ENCODE measurements around the gene RBFOX1. TPM values are rescaled to one million over a fixed set of nuclear protein-coding genes. Genes with fewer than 3 reads are reported as not detected.

RBFOX1 gene
- total RNA-seq, 4 donors from 2014 or later: not detected

GRCh38 chr16:7691533-7691932 is 358.9 kb downstream of the RBFOX1 start:
- DNase-seq (ENCODE audit: extremely low spot score): no peak
- intact Hi-C loops (cut with DNase I): no loop called here
- Histone ChIP-seq H3K36me3 (no peaks in the 10 kb centered on the region), H3K9me3 (no peaks in the 10 kb centered on the region), H3K27ac (replicated peaks in 1 of 4) (no peak overlapping the region), H3K4me3 (no peak overlapping the region), H3K27me3 (no peaks in the 10 kb centered on the region), H3K4me1 (no peaks in the 10 kb centered on the region)
- TF ChIP-seq POLR2AphosphoS5 (IDR thresholded peaks at IDR 0.05): no peak
- TF ChIP-seq, protein P1, sequence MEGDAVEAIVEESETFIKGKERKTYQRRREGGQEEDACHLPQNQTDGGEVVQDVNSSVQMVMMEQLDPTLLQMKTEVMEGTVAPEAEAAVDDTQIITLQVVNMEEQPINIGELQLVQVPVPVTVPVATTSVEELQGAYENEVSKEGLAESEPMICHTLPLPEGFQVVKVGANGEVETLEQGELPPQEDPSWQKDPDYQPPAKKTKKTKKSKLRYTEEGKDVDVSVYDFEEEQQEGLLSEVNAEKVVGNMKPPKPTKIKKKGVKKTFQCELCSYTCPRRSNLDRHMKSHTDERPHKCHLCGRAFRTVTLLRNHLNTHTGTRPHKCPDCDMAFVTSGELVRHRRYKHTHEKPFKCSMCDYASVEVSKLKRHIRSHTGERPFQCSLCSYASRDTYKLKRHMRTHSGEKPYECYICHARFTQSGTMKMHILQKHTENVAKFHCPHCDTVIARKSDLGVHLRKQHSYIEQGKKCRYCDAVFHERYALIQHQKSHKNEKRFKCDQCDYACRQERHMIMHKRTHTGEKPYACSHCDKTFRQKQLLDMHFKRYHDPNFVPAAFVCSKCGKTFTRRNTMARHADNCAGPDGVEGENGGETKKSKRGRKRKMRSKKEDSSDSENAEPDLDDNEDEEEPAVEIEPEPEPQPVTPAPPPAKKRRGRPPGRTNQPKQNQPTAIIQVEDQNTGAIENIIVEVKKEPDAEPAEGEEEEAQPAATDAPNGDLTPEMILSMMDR (IDR thresholded peaks at IDR 0.05): no peak
- no peak for TF ChIP-seq EP300 (IDR thresholded peaks at IDR 0.05)
- TF ChIP-seq POLR2A (IDR thresholded peaks at IDR 0.05; ENCODE audit: low read depth): no peak
- 91% methylated on average over 4 of the region's 4 CpGs for WGBS

DNA sequence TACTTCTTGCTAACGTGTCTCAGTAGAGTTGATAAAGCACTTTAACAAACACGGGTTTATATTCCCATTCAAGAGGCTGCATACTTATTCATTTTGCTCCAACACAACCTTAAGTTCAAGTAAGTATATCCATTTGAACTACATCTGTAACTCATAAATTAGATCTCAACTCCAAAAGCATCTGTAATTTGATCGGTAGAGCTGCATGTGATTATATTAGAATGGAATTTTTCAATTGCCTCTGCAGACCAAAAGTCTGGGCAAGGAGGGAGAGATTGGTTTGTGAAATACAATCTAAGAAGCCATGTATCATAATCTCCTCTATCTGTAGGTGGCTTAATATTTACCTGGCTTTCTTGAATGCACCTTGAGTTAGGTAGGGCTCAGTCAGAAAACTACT is 371.0 kb downstream of the RBFOX1 start:
- WGBS: 82% methylated on average over 3 of the region's 3 CpGs
- Histone ChIP-seq H3K9me3 (peaks cover 0 to 5% (median 4%) of the 10 kb centered on the region in 4 donors), H3K4me1 (no peaks in the 10 kb centered on the region), H3K36me3 (no peaks in the 10 kb centered on the region), H3K4me3 (no peak overlapping the region), H3K27me3 (no peaks in the 10 kb centered on the region), H3K27ac (replicated peaks in 1 of 4) (no peak overlapping the region)
- no peak for DNase-seq (ENCODE audit: extremely low spot score)
- intact Hi-C loops (cut with DNase I): no loop called here
- TF ChIP-seq, protein P1 (IDR thresholded peaks at IDR 0.05): no peak
- no peak for TF ChIP-seq POLR2AphosphoS5 (IDR thresholded peaks at IDR 0.05)
- TF ChIP-seq EP300 (IDR thresholded peaks at IDR 0.05): no peak
- no peak for TF ChIP-seq POLR2A (IDR thresholded peaks at IDR 0.05; ENCODE audit: low read depth)

DNA sequence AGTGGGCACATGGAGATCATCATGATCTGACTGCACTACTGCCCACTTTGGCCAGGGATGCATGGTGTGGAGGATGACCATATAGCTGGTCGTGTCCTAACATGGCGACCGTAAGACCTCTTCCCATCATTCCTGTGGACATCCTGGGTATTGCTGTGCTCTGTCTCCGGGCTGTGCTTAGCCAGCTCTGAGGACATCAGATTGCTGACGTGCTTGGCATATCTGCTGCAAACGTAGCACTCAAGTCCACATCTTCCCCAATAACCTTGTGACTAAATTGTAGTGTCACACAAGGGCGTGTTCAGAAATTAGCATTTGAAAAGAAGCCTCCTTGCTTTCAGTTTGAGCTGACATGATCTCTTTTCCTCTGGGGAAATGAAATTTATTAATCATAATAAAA is 373.2 kb downstream of the RBFOX1 start:
- TF ChIP-seq POLR2AphosphoS5 (IDR thresholded peaks at IDR 0.05) (no peak), POLR2A (IDR thresholded peaks at IDR 0.05; ENCODE audit: low read depth) (no peak), EP300 (IDR thresholded peaks at IDR 0.05) (no peak)
- TF ChIP-seq, protein P1 (IDR thresholded peaks at IDR 0.05): no peak
- H3K27ac ChIP-seq (replicated peaks in 1 of 4): no peak overlapping the region
- H3K9me3 ChIP-seq: peaks cover 0 to 9% (median 6%) of the 10 kb centered on the region in 4 donors
- DNase-seq (ENCODE audit: extremely low spot score): no peak
- H3K27me3 ChIP-seq: no peaks in the 10 kb centered on the region
- no peaks in the 10 kb centered on the region for H3K4me1 ChIP-seq
- intact Hi-C loops (cut with DNase I): no loop called here
- no peak overlapping the region for H3K4me3 ChIP-seq
- WGBS: 76% methylated on average over 7 of the region's 7 CpGs
- H3K36me3 ChIP-seq: no peaks in the 10 kb centered on the region

DNA sequence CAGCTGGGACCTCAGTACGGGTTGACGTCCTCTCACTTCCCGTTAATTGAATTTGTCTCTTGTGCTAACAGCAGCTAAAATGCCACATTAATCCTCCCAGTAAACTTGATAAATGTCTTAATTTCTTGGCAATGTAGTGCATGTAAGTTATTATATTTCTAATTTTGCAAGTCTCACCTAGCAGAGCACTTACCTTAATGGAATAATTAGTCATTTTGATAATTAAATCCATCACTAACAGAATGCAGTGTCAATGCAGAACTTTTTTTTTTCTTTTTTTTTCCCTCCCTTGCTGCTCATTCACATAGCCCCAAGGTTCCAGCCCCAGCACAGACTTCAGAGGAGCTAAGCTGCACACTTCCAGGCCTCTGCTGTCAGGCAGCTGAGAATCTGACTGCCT is 376.5 kb downstream of the RBFOX1 start:
- TF ChIP-seq, protein P1 (IDR thresholded peaks at IDR 0.05): no peak
- Histone ChIP-seq H3K27ac (replicated peaks in 1 of 4) (no peak overlapping the region), H3K36me3 (no peaks in the 10 kb centered on the region), H3K4me1 (no peaks in the 10 kb centered on the region), H3K27me3 (peaks cover 0 to 5% (median 0%) of the 10 kb centered on the region in 4 donors), H3K4me3 (no peak overlapping the region), H3K9me3 (peaks cover 0 to 9% (median 6%) of the 10 kb centered on the region in 4 donors)
- WGBS: 77% methylated on average over 3 of the region's 3 CpGs
- intact Hi-C loops (cut with DNase I): no loop called here
- no peak for DNase-seq (ENCODE audit: extremely low spot score)

- no peak overlapping the region for H3K27ac ChIP-seq (replicated peaks in 1 of 4)
- no peak for DNase-seq (ENCODE audit: extremely low spot score)
- peaks cover 0 to 5% (median 0%) of the 10 kb centered on the region in 4 donors for H3K27me3 ChIP-seq
- TF ChIP-seq POLR2AphosphoS5 (IDR thresholded peaks at IDR 0.05) (no peak), EP300 (IDR thresholded peaks at IDR 0.05) (no peak), POLR2A (IDR thresholded peaks at IDR 0.05; ENCODE audit: low read depth) (no peak)
- TF ChIP-seq, protein P1 (IDR thresholded peaks at IDR 0.05): no peak
- no peak overlapping the region for H3K4me3 ChIP-seq
- H3K9me3 ChIP-seq: peaks cover 0 to 9% (median 6%) of the 10 kb centered on the region in 4 donors
- no peaks in the 10 kb centered on the region for H3K36me3 ChIP-seq
- H3K4me1 ChIP-seq: no peaks in the 10 kb centered on the region
- WGBS: 72% methylated on average over 2 of the region's 2 CpGs
- intact Hi-C loops (cut with DNase I): no loop called here
Measured at GRCh38 chr16:7713244-7713643, 380.6 kb downstream of the RBFOX1 start.
